GM21526 (cell line): ENCODE results near the gene CLDN9.

ENCODE experiments used
- ATAC-seq: cut with Tn5 transposase; IDR thresholded peaks from one replicate; pipeline ENCODE4 v1.9.1; 2021; ENCODE audit warnings: moderate library complexity; ENCODE audit not compliant: unreplicated experiment, low FRiP score

The CLDN9 gene

DNA sequence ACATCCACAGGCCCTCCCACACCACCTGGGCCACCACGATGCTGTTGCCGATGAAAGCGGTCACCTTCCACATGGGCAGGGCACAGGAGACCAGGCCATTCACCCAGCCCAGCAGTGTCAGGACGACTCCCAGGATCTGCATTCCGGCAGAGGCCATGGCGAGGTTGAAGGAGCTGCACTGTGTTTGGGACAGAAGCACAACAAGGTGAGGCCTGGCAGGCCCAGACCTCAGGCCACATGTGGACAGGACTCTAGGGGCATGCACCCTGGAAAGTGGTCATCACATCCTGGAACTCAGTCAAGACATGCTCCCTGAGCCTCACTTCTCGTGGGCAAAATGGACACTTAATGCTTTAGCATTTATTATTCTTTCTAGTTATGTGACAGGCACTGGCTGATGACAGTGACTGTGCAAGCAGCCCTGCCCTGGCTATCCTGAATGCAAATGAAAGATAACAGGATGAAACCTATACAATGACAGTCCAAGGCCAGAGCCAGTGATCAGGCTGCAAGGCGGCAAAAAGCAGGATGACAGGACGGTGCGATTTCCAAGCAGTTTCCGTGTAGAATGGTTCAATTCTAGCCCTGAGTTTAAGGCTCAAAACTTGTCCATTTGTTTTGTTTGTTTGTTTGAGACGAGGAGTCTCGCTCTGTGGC, 3.3 kb downstream of the CLDN9 start:
- no peak for ATAC-seq

DNA sequence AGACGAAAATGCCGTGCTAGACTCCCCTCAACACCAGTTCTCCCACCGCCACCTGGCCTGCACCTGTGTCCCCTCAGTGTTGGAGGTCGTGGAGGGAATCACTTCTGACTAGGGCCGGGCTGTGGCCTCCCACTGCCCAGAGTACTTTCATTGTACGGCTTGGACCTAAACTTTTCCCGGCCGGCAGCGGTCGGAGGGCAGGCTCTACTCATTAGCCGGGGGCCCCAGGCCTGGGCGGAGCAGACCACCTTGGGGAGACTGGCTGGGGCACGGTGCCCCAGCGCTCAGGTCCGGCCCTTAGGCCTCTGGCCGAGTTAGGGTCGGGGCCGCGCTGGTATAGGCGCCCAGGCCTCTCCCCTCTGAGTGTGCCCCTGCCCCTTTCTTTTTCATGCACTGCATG, 4.6 kb downstream of the CLDN9 start:
- no peak for ATAC-seq

GRCh38 chr16:3017794-3018506, 5.2 kb downstream of the CLDN9 start, which contains the start of gene CLDN6:
Gene CLDN6 (minus strand): TSS chr16:3018183. CDS start chr16:3016021, 2,162 bp downstream.
- ATAC-seq = no peak

GRCh38 chr16:3019594-3020246, 7.0 kb downstream of the CLDN9 start:
- ATAC-seq = no peak

DNA sequence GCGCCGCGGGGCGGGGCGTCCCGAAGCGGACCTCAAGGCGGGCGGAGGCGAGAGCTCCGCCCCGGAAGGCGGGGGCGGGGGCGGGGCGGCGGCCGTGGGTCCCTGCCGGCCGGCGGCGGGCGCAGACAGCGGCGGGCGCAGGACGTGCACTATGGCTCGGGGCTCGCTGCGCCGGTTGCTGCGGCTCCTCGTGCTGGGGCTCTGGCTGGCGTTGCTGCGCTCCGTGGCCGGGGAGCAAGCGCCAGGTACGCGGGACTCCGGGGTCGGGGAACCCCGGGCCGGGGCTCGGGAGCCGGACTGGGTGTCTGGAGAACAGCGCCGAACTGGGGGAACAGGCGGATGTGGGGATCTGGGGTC, 7.5 kb downstream of the CLDN9 start, which contains the start of gene TNFRSF12A:
Gene TNFRSF12A (plus strand): TSS at position 122 of the 357 bp plus-strand sequence. CDS start 30 bp downstream, at position 152.
- ATAC-seq = no peak

GRCh38 chr16:3020604-3021448, 8.1 kb downstream of the CLDN9 start:
- no peak for ATAC-seq

- ATAC-seq = no peak
Measured at GRCh38 chr16:3021449-3022207, 8.9 kb downstream of the CLDN9 start.

DNA sequence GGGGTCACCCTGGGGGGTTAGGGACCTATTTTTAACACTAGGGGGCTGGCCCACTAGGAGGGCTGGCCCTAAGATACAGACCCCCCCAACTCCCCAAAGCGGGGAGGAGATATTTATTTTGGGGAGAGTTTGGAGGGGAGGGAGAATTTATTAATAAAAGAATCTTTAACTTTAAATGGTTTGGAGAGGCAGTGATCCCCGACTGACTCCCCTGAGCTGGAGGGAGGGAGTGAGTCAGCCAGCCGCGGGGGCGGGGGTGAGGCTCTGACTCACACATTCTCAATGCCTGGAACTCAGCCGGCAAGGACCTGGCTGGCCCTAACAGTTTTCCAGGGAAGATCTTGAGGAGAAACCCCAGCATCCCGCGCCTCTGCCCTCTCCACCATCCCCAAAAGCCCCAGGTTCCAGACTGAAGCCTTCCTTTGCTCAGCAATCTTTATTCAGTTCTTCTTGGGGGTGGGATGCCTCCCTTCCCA, 9.5 kb downstream of the CLDN9 start:
- ATAC-seq = no peak

GRCh38 chr16:3022684-3023414, 10.1 kb downstream of the CLDN9 start:
- no peak for ATAC-seq

- ATAC-seq = no peak
Measured at GRCh38 chr16:3023415-3023668, 10.6 kb downstream of the CLDN9 start.

DNA sequence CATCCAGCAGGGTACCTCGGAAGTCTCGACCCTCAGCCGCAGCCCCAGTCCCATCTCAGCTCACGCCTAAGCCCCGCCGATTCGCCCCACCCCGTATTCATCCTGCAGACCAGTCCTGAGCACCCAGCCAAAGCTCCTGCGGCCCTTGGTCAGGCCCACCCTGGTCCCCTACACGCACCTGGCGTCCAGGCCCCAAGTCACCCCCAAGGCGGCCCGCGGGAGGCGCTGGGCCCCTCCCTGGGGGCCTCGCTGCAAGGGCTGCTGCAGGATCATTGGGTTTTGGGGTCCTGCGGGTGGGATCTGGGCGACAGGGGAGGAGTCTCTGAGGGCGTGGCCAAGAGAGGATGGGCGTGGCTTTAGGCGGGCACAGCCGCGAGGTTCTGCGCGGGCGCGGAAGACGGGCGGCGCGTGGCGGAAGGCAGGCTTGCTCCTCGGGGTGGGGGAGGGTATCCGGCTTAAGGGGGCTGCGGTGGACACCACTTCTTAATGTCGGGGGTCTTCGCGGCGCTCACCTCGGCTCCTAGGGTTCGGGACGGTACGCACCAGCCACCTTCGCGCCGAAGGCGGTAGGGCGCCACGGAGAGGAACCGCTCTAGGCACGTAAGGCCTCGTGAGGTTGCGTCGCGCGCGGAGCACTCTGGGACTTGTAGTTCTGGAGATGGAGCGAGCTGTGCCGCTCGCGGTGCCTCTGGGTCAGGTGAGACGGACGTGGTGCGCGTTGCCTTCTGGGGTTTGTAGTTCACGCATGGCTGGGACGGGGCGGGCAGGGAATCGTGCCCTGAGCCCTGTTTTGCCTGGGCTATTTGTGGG, 11.2 kb downstream of the CLDN9 start, which contains the start of the genes HCFC1R1 and THOC6:
Gene HCFC1R1 (minus strand): TSS at position 274 of the 810 bp plus-strand sequence. CDS start 1 bp downstream, at position 273.
Gene THOC6 (plus strand): TSS at position 367 of the 810 bp plus-strand sequence. CDS start 292 bp downstream, at position 659.
- ATAC-seq = peak; percentile 59

- ATAC-seq = no peak
Measured at GRCh38 chr16:3025032-3026002, 12.6 kb downstream of the CLDN9 start.

DNA sequence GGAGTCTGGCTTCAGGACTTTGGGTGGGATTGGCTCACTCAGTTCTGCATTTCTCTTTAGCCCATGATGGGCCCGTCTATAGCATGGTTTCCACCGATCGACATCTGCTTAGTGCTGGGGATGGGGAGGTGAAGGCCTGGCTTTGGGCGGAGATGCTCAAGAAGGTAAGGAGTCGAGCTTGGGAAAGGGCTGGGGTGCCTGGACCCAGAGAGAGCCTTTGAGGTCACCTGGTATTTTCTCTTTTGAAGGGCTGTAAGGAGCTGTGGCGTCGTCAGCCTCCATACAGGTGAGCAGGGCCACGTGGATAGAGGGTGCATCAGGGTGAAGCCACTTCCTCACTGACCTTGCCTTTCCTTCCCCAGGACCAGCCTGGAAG, 13.3 kb downstream of the CLDN9 start:
- ATAC-seq = no peak

DNA sequence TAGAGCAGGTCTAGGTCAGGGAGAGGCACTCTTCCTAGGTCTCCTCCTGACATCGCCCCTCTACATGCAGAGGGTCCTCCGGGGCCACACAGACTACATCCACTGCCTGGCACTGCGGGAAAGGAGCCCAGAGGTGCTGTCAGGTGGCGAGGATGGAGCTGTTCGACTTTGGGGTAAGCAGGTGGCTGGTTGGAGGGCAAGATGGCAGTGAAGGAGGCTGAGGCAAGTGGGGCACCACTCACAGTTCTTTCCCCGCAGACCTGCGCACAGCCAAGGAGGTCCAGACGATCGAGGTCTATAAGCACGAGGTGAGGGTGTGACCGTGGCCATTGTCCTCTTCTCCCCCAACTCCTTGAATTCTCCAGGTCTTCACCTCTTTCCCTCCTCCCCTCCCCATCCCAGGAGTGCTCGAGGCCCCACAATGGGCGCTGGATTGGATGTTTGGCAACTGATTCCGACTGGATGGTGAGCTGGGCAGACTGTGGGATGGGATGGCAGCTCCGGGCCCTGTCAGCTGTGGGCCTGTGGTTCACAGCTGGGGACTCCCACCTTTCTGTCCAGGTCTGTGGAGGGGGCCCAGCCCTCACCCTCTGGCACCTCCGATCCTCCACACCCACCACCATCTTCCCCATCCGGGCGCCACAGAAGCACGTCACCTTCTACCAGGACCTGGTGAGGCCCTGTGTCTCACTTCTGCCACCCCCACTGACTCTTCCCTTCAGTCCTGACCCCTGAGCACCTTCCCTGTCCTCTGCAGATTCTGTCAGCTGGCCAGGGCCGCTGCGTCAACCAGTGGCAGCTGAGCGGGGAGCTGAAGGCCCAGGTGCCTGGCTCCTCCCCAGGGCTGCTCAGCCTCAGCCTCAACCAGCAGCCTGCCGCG, 14.1 kb downstream of the CLDN9 start:
- no peak for ATAC-seq

DNA sequence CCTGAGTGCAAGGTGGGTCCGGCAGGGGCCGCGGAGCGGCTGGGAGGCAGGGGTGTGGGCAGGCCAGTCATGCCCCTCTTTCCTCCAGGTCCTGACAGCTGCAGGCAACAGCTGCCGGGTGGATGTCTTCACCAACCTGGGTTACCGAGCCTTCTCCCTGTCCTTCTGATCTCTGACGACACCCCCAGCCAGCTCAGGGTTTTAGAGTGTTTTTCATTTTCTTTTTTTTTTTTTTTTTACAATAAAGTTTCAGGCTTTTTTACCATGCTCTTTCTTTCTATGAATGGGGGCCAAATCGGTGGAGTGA, 14.7 kb downstream of the CLDN9 start:
- no peak for ATAC-seq

DNA sequence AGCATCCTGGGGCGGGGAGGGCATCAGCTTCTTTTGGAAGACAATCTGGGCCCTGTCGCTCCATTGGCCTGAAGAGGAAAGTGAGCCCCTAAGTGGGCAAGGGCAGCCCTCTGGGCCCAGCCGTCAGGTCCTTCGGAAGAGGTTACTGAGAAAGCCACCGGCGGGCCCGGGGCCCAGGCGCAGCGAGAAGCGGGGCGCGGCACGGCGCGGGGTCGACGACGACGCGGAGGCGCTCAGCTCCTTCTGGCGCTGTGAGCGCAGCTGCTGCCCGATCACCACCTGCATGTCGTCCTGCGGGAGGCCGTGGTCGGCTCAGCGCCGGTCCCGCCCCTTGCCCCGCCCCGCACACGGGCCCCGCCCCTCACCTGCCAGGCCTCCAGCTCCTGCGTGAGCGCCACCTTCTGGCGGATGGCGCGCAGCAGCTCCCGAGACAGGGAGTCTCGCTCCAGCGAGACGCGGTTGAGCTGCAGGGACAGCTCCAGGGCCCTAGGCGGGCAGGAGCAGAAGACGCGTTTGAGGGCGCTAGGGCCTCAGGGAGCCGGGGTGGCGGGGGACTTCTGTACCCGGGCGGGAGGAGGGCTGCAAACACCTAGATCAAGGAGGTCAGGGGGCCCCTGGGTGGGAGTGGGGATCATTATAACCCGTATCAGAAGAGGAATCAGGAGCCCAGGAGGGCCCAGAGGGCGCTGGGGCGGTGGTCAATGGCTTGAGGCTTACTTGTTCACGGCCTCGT, 15.4 kb downstream of the CLDN9 start:
- ATAC-seq = peak; percentile 33
